Stimulated activated CD8-positive, alpha-beta memory T cell treated with anti-CD3 and anti-CD28 coated beads, Interleukin-7, amount 100 ng/mL, for 24 hours (primary cell): ENCODE data around the gene LIFR.
A peak's percentile ranks its signal among the peaks of the same experiment; 100 is the strongest.

Experiments
- DNase-seq: peaks from one replicate; pipeline ENCODE4 v3.0.0-alpha.2; 2020; ENCODE audit warnings: low read depth

Gene LIFR

GRCh38 chr5:38441453-38442246 is 114.8 kb downstream of the LIFR start:
- DNase-seq: peak; percentile 56

DNA sequence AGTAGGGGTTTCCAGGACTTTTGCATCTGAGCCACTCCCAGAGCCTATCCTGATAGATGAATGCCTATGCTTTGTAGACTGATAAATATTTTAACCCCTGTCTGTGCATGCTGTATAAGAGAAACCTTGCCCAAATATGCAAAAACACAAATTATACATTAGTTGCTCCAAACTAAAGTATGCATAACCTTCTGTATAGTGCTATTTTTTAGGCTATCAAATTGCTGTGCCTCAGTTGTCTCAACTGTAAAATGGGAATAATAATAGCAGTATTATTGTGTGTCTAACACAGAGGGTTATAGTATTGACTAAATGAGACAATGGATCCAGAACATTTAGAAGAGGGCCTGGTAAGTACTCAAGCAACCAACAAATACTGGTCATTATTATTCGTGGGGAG is 117.7 kb downstream of the LIFR start:
- no peak for DNase-seq

DNA sequence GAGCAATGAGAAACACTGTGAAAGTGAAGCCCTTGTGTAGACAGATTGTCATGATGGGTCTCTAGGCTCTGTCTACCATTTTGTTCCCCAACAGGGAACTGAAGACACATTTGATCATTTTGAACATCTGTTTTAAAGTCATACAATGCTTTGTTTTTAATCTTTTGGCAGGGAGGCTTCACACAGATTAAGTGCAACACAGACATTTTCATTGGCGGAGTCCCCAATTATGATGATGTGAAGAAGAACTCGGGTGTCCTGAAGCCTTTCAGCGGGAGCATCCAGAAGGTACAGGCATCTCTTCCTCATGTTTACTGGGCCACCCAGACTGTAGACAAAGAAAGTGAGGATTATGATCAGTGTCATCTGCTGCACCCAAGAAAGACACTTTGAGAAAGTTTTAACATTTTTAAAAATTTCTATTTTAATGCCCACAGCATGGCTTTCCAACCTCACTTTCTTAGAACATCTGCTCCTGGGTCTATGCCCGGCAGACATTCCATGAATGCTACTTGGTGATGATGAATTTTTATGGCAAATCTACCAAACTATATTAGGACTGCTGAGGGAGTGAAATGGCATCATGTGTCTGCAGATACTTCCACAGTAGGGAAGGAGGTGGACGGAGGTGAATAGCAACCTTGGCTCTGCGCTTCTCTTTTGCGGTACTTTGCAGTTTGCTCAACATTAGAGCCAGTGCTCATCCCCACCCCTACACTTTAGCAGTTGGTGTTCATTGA is 121.3 kb downstream of the LIFR start:
- no peak for DNase-seq

DNA sequence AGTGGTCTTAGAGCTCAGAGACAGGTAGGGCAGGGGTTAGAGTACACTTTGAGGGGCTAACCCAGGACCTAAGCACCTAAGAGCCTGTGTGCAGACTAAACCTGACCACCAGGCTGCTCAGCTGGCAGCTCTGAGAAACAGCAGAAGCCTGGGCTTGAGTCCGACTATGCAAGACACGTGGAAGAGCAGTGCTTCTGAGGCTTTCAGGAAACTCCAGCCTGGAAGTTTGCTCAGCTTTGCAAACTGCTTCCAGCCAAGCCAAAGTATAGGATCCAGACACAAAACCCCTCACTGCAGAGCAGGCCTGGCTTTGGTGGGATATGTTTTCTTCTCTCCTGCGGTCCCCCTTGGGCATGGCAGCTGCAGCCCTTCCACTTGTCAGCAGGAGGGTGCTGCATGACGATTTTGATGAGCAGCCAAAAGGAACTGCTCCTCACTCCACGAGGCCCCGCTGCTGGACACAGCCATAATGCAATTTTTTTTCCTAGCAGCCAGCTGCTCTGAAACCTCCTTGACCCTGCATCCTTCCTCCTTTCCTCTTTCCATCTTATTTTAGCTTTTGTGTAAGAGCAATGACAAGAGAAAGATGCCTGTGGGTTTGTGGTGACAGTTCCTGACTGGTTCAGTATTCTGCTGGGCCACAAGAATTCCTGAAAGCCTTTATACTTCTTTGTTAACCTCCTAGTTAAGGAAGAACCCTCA is 123.1 kb downstream of the LIFR start:
- no peak for DNase-seq

DNA sequence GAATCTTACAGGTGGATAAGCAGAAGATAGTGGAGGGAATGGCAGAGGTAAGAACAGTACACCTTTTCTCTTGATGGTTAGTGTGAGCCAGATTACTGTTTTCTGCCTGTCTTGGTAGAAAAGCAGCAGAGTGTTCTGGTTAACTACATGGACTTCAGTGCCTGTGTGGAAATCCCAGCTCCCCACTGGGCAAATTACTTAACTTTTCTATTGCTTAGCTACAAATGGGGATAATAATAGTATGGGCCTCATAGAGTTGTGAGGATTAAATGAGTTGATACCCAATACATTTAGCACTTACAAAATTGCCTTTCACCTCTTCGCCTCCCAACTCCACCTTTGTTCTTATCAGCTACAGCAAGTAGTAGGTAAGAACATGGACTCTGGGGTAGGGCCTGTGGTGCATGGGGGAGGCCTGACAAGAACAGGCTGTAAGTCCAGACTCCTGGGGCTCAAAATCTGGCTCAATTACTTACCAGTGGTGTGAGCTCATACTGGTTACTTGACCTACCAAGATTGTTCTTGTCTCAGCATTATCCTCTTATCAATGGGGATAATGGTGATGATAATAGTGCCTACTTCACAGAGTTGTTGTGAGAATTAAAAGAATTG is 125.1 kb downstream of the LIFR start:
- no peak for DNase-seq

- DNase-seq: no peak
Observed at GRCh38 chr5:38426986-38427950, 129.2 kb downstream of the LIFR start.

- no peak for DNase-seq
Observed at GRCh38 chr5:38426490-38426889, 130.0 kb downstream of the LIFR start.
